Upper lobe of right lung (tissue), 1 donor: ENCODE measurements around the gene HPGDS. TPM values are rescaled to one million over a fixed set of nuclear protein-coding genes. Genes with fewer than 3 reads are reported as not detected.
A peak's percentile ranks its signal among the peaks of the same experiment; 100 is the strongest.
"Not testable (repeated sequence)": the region's sequence is repeated elsewhere in the genome, so short reads cannot be mapped to it uniquely, and the experiment has no call there.

Source experiments
- ATAC-seq: fragments of 200-7000 bp; cut with Tn5 transposase; one replicate; pipeline ENCODE4 v1.9.1; 2020; ENCODE audit warnings: mild to moderate bottlenecking, moderate library complexity
- DNase-seq: peaks from one replicate; pipeline ENCODE4 v3.0.0-alpha.2; 2020
- H3K27ac ChIP-seq: fragments of 200-600 bp; one replicate; pipeline ENCODE4 v1.8.0; 2022
- H3K27me3 ChIP-seq: fragments of 200-600 bp; one replicate; pipeline ENCODE4 v1.8.0; 2022; ENCODE audit warnings: mild to moderate bottlenecking
- H3K36me3 ChIP-seq: fragments of 200-600 bp; one replicate; pipeline ENCODE4 v1.8.0; 2022
- H3K4me1 ChIP-seq: fragments of 200-600 bp; one replicate; pipeline ENCODE4 v1.8.0; 2022
- H3K4me3 ChIP-seq: fragments of 200-600 bp; one replicate; pipeline ENCODE4 v1.8.0; 2022; ENCODE audit warnings: mild to moderate bottlenecking
- H3K9me3 ChIP-seq: fragments of 200-600 bp; one replicate; pipeline ENCODE4 v1.8.0; 2022
- CTCF ChIP-seq: fragments of 200-600 bp; IDR thresholded peaks from one replicate; pipeline ENCODE4 v1.8.0; 2022; ENCODE audit warnings: antibody characterized with exemption
- intact Hi-C: fragments of 100-400 bp; cut with DNase I; formaldehyde crosslinking; loops from one replicate; pipeline ENCODE4 v1.11.0; 2022
- total RNA-seq: library from RNA; stranded (reverse); fragmentation: NEBNext Ultra II Directional; extraction: Animal tissue kit (Norgen Biotek cat#: 25700); gene quantifications from one replicate; pipeline ENCODE4 v1.2.1, GENCODE V29; 2021
- donor health status: DM: no; HTN: yes; CAD: no; lungs with severe emphysema.

HPGDS gene
- total RNA-seq, 1 donor from 2014 or later, result 15.8 TPM

- intact Hi-C loops, result no loop called here
- no peak overlapping the region for H3K4me3 ChIP-seq
- no peaks in the 10 kb centered on the region for H3K4me1 ChIP-seq
- no peak for TF ChIP-seq CTCF
- no peaks in the 10 kb centered on the region for H3K9me3 ChIP-seq
- DNase-seq (no peak), ATAC-seq (no peak)
- H3K36me3 ChIP-seq, result no peaks in the 10 kb centered on the region
- no peaks in the 10 kb centered on the region for H3K27me3 ChIP-seq
- H3K27ac ChIP-seq, result no peak overlapping the region
Measured at GRCh38 chr4:94341481-94342370, 910 bp downstream of the HPGDS start.

- Histone ChIP-seq H3K36me3 (no peaks in the 10 kb centered on the region), H3K27me3 (no peaks in the 10 kb centered on the region), H3K4me1 (no peaks in the 10 kb centered on the region), H3K4me3 (no peak overlapping the region), H3K27ac (no peak overlapping the region), H3K9me3 (no peaks in the 10 kb centered on the region)
- intact Hi-C loops, result no loop called here
- ATAC-seq, result peak; percentile 68
- TF ChIP-seq CTCF, result no peak
- DNase-seq, result peak; percentile 55
Measured at GRCh38 chr4:94339779-94340178, 2.9 kb downstream of the HPGDS start.

GRCh38 chr4:94338681-94339351 is 3.8 kb downstream of the HPGDS start:
- Histone ChIP-seq H3K27ac (no peak overlapping the region), H3K36me3 (no peaks in the 10 kb centered on the region), H3K27me3 (no peaks in the 10 kb centered on the region), H3K4me1 (no peaks in the 10 kb centered on the region), H3K9me3 (no peaks in the 10 kb centered on the region), H3K4me3 (no peak overlapping the region)
- no peak for ATAC-seq
- no peak for TF ChIP-seq CTCF
- DNase-seq, result no peak
- intact Hi-C loops, result no loop called here

GRCh38 chr4:94336791-94337190 is 5.8 kb downstream of the HPGDS start:
- ATAC-seq, DNase-seq, H3K27me3 ChIP-seq, H3K36me3 ChIP-seq, intact Hi-C loops, H3K9me3 ChIP-seq, H3K27ac ChIP-seq, H3K4me1 ChIP-seq, H3K4me3 ChIP-seq: not testable (repeated sequence)

- no peak for TF ChIP-seq CTCF
- DNase-seq, result no peak
- no peak overlapping the region for H3K4me3 ChIP-seq
- no peaks in the 10 kb centered on the region for H3K27me3 ChIP-seq
- H3K36me3 ChIP-seq, result no peaks in the 10 kb centered on the region
- no peaks in the 10 kb centered on the region for H3K4me1 ChIP-seq
- intact Hi-C loops, result no loop called here
- no peaks in the 10 kb centered on the region for H3K9me3 ChIP-seq
- H3K27ac ChIP-seq, result no peak overlapping the region
- no peak for ATAC-seq
Measured at GRCh38 chr4:94336303-94336702, 6.3 kb downstream of the HPGDS start.

GRCh38 chr4:94334962-94335361 is 7.7 kb downstream of the HPGDS start:
- no peaks in the 10 kb centered on the region for H3K36me3 ChIP-seq
- DNase-seq (no peak), ATAC-seq (peak; percentile 81)
- H3K27ac ChIP-seq, result no peak overlapping the region
- no peak overlapping the region for H3K4me3 ChIP-seq
- H3K9me3 ChIP-seq, result no peaks in the 10 kb centered on the region
- TF ChIP-seq CTCF, result no peak
- intact Hi-C loops, result no loop called here
- H3K27me3 ChIP-seq, result no peaks in the 10 kb centered on the region
- no peaks in the 10 kb centered on the region for H3K4me1 ChIP-seq
